HG03196 (cell line): ENCODE measurements around the gene MPLKIP.
"Not testable (repeated sequence)": the region's sequence is repeated elsewhere in the genome, so short reads cannot be mapped to it uniquely, and the experiment has no call there.

Source experiments
- ATAC-seq: cut with Tn5 transposase; IDR thresholded peaks from one replicate; pipeline ENCODE4 v1.9.1; 2021; ENCODE audit not compliant: unreplicated experiment

MPLKIP gene

DNA sequence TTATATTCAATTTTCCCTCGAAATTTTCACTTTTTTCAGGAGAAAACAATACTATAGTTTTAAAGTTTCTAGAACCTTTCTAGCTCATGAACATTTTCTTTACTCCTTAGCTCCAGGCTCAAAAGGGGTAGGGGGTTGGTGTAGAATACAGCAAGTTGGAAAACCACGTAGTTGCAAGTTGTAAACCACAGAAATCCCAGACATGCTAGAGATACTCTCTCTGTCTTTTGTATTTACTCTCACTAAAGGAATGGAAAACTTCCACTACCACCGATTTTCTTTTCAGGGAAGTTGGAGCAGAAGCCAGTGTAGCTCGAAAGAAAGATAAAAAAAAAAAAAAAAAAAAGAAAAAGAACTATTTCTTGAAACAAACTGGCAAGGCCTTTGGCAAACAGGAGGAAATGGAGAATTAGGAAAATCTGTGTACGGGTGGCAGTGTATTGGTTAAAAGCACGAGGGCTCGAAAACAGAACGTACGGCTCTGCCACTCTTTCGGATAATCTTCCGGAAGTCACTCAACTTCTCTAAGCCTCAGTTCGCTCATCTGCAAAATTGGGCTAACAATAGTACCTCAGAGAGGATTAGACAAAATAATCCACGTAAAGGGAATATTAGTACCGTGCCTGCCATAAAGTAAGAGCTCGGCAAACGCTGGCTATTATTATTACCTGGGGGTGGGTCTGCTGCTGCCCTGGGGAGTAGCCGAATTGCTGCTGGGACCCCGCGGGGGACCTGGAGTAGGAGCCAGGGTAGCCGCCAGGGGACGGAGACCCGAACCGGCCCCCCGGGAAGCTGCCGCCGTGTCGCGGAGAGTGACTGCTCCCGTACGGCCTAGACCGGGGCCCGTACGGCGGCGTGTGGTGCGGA lies 628 bp downstream of the MPLKIP start:
- ATAC-seq = peak; percentile 5

DNA sequence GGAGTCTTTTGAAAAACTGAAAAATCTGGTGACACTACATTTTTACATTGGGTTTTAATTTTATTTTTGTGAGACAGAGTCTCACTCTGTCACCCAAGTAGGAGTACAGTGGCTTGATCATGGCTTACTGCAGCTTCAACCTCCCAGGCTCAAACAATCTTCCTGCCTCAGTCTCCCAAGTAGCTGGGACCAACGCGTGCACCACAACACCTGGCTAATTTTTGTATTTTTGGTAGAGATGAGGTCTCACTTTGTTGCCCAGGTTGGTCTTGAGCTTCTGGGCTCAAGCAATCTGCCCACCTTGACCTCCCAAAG lies 11.5 kb downstream of the MPLKIP start:
- ATAC-seq = no peak

DNA sequence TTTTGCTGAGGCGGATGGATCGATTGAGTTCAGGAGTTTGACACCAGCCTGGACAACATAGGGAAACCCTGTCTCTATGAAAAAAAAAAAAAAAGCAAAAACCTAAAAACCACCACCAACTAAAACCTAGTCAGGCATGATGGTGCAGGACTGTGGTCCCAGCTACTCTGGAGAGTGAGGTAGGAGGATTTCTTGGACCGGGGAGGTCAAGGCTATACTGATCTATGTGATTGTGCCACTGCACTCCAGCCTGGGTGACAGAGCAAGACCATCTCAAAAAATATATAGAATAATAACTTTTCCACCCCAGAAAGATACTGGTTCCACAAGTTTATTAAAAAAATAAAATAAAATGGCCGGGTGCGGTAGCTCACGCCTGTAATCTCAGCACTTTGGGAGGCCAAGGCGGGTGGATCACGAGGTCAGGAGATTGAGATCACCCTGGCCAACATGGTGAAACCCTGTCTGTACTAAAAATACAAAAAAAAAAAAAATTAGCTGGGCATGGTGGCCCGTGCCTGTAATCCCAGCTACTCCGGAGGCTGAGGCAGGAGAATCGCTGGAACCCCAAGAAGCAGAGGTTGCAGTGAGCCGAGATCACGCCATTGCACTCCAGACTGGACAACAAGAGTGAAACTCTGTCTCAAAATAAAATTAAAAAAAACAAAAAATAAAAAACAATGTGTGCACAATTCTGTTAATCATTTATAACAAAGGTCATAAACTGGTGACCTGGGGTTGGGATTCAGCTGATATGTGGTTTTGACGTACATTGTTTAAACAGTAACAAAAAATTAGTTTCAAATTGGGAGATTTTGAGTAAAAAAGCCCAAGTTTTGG lies 12.1 kb downstream of the MPLKIP start:
- not testable (repeated sequence) for ATAC-seq

DNA sequence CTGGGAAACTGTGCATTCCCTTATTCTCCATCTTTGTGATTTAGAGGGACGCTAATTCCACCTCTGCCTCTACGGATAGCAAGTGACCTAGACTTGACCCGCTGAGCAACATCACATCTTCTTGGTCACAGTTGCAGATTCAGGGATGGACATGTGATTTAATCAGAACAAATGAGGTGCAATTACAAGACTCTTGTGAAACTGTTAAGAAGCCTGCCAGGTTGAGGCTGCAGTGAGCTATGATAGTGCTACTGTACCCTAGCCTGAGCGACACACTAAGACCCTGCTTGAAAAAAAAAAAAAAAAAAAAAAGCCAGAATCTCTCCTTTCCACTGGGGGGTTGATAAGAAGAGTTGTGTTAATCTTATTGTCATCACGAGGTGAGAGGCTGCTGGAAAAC lies 14.4 kb downstream of the MPLKIP start:
- ATAC-seq = no peak

DNA sequence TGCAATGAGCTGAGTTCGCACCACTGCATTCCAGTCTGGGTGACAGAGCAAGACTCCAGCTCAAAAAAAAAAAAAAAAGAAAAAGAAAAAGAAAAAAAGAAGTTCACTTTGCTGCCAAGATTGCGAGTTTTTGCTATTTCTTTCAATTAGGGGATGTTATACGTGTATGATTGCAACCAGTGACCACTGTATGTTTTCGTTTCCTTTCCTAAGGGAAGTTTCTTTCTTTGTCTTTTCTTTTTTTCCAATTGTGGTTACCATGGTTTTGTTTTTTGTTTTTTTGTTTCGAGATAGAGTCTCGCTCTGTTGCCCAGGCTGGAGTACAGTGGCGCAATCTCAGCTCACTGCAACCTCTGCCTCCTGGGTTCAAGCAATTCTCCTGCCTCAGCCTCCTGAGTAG lies 16.2 kb downstream of the MPLKIP start:
- ATAC-seq = not testable (repeated sequence)

DNA sequence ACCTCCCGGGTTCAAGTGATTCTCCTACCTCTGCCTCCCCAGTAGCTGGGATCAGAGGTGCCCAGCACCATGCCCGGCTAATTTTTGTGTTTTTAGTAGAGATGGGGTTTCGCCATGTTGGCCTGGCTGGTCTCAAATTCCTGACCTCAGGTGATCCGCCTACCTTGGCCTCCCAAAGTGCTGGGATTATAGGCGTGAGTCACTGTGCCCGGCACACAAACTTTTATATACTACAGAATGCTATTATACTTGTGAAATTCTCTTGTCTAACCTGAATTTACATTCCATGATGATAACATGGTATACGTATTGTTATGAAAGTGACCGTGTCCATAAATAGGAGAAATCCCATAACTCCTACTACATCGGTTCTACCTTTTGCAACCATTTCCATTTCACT lies 17.2 kb downstream of the MPLKIP start:
- ATAC-seq = not testable (repeated sequence)

DNA sequence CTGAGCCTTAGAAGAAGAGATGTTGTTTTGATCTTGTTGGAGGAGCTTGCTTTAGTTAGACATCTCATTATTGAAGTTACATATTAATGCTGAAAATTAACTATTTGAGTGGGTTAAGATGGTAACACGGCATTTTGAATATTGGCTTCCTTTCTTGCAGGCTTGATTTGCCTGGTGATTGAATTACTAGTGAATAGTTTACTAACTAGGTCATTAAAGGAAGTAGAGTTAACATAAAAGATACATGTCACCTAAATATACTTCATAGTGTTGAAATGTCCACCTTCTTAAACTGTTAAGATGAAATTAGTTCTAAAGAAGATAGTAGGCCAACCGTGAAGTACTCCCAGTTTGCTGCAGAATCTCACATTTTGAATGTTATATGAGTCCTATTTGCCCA lies 18.5 kb downstream of the MPLKIP start:
- no peak for ATAC-seq

DNA sequence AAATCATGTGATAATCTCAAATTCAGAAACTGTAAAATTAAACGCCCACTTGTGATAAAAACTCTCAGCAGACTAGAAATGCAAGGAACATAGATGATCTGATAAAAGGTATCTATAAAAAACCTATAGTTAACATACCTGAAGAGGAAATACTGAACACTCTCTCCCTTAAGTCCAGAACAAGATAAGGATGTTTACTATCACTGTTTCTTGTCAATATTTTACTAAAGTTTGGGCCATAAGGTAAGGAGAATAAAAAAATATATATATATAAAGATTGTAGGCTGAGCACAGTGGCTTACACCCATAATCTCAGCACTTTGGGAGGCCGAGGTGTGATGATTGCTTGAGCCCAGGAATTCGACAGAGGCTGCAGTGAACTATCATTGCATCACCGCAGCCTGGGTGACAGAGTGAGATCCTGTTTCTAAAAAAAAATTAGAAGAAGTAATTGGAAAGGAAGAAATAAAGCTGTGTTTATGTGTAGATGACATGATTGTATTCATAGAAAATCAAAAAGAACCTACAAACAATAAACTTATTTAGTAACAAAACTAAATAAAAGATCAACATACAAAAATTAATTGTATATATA lies 28.4 kb downstream of the MPLKIP start:
- ATAC-seq = no peak

DNA sequence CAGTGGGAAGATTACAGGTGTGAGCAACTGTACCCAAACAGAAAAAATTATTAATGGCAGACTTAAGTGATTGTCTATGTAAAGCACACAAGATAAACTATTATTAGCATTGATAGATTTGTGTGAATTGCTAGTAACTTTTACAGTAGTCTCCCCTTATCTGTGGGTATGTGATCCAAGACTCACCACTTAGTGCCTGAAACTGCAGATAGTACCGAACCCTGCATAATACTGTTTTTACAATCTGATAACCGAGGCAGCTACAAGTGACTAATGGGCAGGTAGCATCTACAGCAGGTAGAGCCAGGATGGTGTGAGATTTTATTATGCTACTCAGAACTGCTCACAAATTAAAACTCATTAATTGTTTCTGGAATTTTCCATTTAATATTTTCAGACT lies 31.5 kb downstream of the MPLKIP start:
- ATAC-seq = no peak

DNA sequence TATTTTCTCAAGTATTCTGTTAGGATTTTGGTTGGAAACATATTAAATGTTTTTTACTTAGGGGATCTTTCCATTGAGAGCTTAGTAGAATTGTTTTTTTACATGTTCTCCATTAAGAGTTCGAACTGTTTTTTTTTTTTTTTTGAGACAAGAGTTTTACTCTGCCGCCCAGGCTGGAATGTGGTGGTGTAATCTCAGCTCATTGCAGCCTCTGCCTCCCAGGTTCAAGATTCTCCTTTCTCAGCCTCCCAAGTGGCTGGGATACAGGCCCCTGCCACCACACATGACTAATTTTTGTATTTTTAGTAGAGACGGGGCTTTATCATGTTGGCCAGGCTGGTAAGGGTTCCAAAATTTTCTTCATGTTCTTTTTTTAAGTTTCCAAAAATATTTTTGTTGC lies 33.2 kb downstream of the MPLKIP start:
- ATAC-seq = no peak

DNA sequence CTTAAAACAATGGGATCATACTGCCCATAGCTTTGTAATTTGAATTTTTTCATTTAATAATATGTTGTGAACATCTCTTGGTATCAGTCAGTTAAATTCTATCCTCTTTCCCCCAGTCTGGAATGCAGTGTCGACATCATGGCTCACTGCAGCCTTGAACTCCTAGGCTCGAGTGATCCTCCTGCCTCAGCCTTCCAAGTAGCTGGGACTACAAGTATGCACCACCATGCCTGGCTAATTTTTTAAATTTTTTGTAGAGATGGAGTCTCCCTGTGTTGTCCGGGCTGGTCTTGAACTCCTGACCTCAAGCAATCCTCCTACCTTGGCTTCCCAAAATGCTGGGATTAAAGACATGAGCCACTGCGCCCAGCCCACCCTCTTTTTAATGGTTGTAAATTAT lies 34.6 kb downstream of the MPLKIP start:
- ATAC-seq = no peak

DNA sequence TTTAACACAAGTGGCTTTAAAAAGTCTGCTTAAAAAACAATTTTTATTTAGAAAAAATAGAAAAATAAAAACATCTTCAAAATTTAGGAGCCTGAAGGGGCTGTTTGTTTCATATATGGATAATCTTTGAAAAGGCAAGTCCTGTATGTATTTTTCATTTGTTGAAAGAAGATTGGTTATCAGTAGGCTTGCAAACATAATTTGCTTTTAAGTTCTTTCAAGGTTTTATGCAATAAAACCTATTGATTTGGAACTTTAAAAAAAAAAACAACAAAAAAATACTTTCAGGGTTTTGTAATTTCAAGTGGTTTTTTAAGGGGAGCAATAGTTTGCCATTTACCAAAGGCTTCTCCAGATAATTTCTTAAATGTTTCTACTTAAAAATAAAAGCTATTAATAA lies 35.6 kb downstream of the MPLKIP start:
- no peak for ATAC-seq

DNA sequence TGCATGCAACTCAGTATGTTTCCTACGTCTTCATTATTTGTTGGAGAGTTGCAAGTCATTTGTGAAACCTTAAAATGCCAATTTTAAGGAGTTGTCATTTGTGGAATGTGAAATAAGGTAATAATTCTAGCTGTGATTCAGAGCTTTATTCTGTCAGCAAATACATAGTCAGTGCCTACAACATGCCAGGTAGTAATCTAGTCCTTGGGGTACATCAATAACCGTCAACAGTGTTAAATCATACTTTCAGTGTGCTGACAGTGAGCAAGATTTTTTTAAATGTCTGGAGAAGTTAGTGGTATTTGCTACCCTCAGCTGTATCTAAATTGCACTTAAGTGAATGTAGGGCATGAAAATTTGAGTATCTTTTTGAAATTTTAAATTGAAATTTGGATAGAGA lies 36.7 kb downstream of the MPLKIP start:
- no peak for ATAC-seq

DNA sequence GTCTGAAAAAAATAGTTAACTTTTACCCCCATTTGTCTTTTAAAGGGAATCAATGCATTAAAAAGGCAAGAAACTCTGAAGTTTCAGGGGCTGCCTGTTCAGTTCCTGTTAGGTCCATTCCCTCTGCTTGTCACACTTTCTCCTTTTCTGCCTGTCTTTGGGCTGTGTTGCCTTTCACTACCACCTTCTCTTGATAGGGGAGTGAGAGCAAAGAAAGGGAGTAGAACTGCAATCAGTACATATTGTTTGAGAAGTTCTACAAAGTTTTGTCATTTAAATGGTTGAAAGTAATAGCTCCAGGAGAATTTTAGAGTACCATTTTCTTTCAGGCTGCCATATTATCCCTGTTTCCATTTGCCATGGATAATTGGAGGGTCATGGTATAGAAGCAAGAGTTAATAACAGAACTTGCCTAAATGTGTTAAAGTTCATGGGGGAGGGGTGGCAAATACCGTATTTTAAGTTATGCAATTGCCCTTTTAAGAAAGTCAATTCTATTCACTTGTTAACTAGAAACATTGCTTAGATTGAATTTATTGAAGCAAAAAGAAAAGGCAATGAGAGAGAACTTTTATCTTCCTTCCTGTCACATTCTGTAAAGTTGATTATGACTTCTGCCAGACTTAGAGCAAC lies 38.6 kb downstream of the MPLKIP start:
- no peak for ATAC-seq

DNA sequence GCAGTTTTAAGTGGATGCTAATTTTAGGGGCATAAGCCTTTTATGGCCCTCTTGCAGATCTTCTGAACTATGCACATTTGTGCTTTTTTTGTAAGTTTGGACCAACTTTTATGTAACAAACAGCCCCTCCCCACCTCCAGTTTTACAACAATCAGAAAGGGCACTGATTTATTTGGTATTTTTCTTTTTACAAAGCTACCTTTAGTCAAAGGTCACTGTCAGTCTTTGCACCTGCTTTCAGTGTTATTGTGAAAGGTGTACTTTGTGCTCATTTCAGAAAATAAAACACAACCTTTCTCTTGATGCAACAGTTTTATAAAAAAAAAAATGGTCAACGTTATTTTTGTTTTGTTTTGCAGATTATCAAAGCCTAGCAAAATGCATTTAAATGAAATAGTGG lies 39.2 kb downstream of the MPLKIP start:
- no peak for ATAC-seq

DNA sequence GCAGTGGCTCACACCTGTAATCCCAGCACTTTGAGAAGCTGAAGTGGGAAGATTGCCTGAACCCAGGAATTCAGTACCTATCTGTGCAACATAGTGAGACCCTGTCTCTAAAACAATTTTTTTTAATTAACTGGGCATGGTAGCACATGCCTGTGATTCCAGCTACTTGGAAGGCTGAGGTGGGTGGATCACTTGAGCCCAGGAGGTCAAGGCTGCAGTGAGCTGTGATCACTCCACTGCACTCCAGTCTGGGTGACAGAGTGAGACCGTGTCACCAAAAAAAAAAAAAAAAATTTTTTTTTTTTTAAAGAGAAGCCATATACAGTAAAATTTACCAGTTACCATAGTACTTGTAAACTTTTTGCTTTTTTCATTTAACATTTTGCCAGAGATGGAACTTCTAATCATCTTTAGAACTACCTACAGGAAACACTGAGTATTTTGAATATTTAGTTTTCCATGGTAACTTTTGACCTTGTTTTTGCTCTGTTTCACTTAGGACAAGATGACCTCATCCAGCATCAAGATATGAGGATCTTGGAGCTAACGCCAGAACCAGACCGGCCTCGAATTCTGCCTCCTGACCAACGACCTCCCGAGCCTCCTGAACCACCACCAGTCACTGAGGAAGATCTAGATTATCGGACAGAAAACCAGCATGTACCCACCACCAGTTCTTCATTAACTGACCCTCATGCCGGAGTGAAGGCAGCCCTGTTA lies 40.6 kb downstream of the MPLKIP start:
- ATAC-seq = no peak

DNA sequence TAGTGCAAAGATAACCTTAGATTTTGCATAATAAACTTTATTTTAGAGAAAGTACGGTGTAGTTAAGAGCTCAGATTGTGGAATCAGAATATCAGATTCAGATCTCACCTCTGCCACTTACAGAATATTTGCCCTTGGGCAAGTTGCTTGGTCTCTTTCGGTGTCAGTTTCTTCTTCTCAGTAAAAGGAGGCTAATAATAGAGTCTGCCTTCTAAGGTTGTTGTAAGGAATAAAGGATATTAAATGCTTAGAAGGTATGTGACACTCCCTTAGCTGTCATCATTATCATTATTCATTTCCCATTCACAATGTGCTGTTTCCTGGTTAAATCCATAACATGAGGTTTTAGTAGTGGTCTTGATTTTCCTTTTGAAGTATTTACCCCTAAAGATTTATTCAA lies 42.2 kb downstream of the MPLKIP start:
- no peak for ATAC-seq

DNA sequence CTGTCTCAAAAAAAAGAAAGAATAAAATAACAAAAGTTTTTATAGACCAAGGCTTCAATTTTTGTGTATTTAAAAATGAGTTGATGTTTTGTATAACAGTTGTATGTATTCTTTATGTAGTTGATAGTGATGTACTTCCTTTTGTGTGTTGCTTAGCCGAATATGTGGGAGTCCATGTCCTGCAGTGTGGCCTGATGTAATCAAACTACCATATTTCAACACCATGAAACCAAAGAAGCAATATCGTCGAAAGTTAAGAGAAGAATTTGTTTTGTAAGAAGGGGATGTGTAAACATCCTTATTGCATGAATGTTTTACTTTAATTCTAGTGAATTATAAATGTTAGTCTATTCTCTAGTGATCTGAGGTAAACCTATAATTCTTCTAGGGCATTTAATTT lies 56.6 kb downstream of the MPLKIP start:
- no peak for ATAC-seq
